ENCODE data around the gene ARIH1.
"Not testable (repeated sequence)": the region's sequence is repeated elsewhere in the genome, so short reads cannot be mapped to it uniquely, and the experiment has no call there.

ARIH1 gene

GRCh38 chr15:72609862-72610261 is 135.7 kb downstream of the ARIH1 start:
- no peak for DNase-seq

DNA sequence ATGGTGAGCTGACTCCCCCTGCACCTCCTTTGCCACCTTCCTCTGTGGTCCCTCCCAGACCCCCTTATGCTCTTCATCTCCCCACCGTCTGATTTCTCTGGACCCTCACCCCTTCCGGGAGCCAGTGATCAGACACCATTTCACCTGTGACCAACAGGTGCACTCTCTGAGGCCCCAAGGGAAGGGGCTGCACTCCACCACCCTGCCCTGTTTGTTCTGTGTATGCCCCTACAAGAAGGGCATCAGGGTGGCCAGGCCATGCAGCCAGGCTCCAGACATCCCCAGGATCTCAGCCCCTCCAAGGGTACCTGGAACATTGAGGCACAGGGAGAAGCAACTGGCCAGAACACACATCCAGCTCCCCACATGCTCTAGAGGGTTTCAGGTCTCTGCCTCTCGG is 138.2 kb downstream of the ARIH1 start:
- not testable (repeated sequence) for DNase-seq

GRCh38 chr15:72614810-72615532 is 140.8 kb downstream of the ARIH1 start:
- DNase-seq, result no peak

DNA sequence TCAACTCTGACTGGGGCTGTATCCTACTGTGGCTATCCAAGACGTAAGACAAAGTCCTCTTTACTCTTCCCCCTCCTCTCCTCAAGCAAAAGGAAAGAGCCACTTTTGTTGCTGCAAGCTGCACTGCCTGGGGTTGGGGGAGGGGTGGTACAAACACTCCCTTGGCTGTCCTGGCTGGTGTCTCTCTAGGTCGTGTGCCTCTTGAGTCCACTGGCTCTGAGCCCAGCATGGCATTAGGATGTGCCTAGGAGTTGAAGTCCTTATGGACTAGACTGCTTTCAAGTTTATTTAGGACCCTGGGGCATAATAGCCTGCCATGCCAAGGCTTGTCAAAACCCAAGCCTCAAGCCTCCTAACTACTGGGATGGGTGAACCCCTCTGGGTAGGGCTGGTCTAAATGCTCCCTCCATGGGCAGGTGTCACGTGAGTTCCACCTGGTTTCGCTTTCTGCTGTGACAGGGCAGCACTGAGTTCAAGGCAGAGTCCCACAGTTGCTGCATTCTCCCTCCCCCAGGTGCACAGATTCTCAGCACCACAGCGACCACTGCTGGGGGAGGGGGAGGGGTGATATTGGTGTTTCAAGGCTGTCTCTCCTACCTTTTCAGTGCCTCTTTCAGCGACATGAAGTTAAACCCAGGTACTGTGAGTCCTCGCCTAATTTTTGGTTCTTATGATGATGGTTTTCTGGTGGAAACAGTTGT is 141.6 kb downstream of the ARIH1 start:
- DNase-seq, result not testable (repeated sequence)

- DNase-seq, result no peak
Measured at GRCh38 chr15:72616491-72617210, 142.5 kb downstream of the ARIH1 start.

- DNase-seq, result not testable (repeated sequence)
Measured at GRCh38 chr15:72623854-72624253, 149.7 kb downstream of the ARIH1 start.

DNA sequence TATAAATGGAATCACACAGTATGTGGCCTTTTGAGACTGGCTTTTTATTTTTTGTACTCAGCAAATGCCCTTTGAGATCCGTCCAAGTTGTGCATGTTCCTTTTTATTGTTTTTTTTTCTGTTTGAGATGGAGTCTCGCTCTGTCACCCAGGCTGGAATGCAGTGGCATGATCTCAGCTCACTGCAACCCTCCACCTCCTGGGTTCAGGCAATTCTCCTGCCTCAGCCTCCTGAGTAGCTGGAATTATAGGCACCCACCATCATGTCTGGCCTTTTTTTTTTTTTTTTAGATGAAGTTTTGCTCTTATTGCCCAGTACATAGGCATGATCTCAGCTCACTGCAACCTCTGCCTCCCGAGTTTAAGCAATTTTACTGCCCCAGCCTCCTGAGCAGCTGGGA is 152.0 kb downstream of the ARIH1 start:
- not testable (repeated sequence) for DNase-seq

DNA sequence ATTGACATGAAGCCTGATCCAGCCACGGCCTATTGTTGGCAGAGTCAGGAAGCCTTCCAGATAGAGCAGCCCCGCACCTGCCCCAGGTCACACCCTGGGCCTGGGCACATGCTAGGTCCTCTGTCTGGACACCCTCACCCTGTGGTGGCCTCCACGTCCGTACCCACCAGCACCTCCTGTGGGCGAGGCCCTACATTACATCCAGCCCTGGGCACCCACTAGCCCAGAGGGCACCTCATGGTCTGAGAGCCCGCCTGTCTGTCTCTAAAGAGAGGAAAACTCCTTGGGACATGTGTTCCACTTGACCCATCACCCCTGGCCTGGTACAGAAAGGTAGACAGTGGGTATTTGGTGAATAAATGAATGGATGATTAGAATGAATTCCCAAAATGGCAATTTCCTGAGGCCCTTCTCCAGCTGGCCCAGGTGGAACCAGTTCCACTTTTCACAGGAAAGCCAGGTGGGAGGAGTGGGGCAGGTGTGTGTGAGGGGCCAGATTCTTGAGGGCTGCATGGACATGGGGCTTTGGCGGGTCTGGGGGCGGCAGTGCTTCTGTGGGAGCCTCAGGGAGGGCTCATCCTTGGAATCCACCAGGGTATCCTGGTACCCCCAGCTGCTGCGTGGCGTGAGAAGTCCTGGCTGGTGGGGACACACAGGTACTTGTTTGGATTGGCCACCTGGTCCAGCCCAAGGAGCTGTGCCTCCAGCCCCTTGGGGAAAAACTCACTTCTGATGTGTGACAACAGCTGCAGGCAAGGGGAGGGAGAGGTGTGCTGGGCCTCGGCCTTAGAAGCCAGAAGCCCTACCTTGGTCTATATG is 154.3 kb downstream of the ARIH1 start:
- not testable (repeated sequence) for DNase-seq

GRCh38 chr15:72629068-72629570 is 155.0 kb downstream of the ARIH1 start:
- DNase-seq, result not testable (repeated sequence)

- peak; percentile 35 for DNase-seq
Measured at GRCh38 chr15:72636519-72637282, 162.6 kb downstream of the ARIH1 start.

GRCh38 chr15:72639759-72640483 is 165.8 kb downstream of the ARIH1 start:
- DNase-seq, result not testable (repeated sequence)

DNA sequence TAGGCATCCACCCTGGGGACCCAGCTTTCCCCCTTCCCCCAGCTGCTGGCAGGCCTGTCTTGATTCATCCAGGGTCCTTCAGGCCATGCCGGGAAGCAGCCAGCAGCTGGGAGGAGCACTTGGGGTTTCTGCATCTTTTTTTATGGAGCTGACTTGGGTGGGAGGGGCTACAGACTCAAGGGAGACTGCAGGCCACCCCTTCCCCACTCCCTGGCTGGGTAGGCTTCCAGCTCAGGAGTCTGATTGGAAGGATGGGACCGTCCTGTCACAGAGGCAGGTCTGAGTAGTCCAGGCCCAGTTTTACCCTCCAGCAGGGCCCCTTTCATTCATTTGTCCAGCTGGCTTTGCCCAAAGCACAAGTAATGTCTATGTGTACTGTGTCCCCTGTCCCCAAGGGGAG is 168.1 kb downstream of the ARIH1 start:
- DNase-seq, result not testable (repeated sequence)

- not testable (repeated sequence) for DNase-seq
Measured at GRCh38 chr15:72648631-72649253, 174.6 kb downstream of the ARIH1 start.
